Astrocyte (in vitro differentiated cells and primary cell): ENCODE data around the gene ADAMTS16. TPM values are rescaled to one million over a fixed set of nuclear protein-coding genes. Genes with fewer than 3 reads are reported as not detected.

Source experiments
- DNase-seq: peaks from one replicate; pipeline ENCODE4 v3.0.0-alpha.2; 2010; ENCODE audit warnings: low read depth
- FAIRE-seq: peaks from 2 replicates; lab custom pipeline; 2011; peaks lifted over from hg19 to GRCh38; lab: Jason Lieb, UNC
- H2AFZ ChIP-seq: 2 replicates; pipeline ENCODE4 v1.6.0; 2012; ENCODE audit warnings: low read depth, low read length, inconsistent platforms
- H3K27ac ChIP-seq: 2 replicates; pipeline ENCODE4 v1.5.1; 2011; ENCODE audit warnings: low read depth, low read length, inconsistent platforms
- H3K27me3 ChIP-seq: 2 replicates; pipeline ENCODE4 v1.6.0; 2011; ENCODE audit warnings: low read length, inconsistent platforms; ENCODE audit not compliant: insufficient read depth
- H3K36me3 ChIP-seq: 2 replicates; pipeline ENCODE4 v1.5.1; 2011; ENCODE audit warnings: low read length, inconsistent platforms; ENCODE audit not compliant: insufficient read depth
- H3K4me1 ChIP-seq: 2 replicates; pipeline ENCODE4 v1.5.1; 2011; ENCODE audit warnings: low read length, inconsistent platforms; ENCODE audit not compliant: insufficient read depth
- H3K4me2 ChIP-seq: 2 replicates; pipeline ENCODE4 v1.6.0; 2012; ENCODE audit warnings: low read length, inconsistent platforms
- H3K4me3 ChIP-seq: 2 replicates; pipeline ENCODE4 v1.5.1; 2011; ENCODE audit warnings: low read depth, mild to moderate bottlenecking, low read length, inconsistent platforms; ENCODE audit not compliant: insufficient read depth
- H3K79me2 ChIP-seq: 2 replicates; pipeline ENCODE4 v1.6.0; 2012; ENCODE audit warnings: mild to moderate bottlenecking, low read length, inconsistent platforms; ENCODE audit not compliant: insufficient read depth
- H3K9ac ChIP-seq: 2 replicates; pipeline ENCODE4 v1.6.0; 2012; ENCODE audit warnings: mild to moderate bottlenecking, low read length, inconsistent platforms
- H3K9me3 ChIP-seq: 2 replicates; pipeline ENCODE4 v1.5.1; 2012; ENCODE audit warnings: low read depth, mild to moderate bottlenecking, low read length, inconsistent platforms; ENCODE audit not compliant: insufficient read depth
- H4K20me1 ChIP-seq: 2 replicates; pipeline ENCODE4 v1.6.0; 2012; ENCODE audit warnings: low read length, inconsistent platforms; ENCODE audit not compliant: insufficient read depth
- H3K27ac Mint-ChIP-seq: one replicate; pipeline ENCODE4 v1.8.0; 2021; ENCODE audit warnings: mild to moderate bottlenecking, mixed read lengths; ENCODE audit not compliant: unreplicated experiment
- H3K27me3 Mint-ChIP-seq: one replicate; pipeline ENCODE4 v1.8.0; 2021; ENCODE audit warnings: low read depth, mixed read lengths; ENCODE audit not compliant: unreplicated experiment
- H3K36me3 Mint-ChIP-seq: one replicate; pipeline ENCODE4 v1.8.0; 2021; ENCODE audit warnings: low read depth, mixed read lengths; ENCODE audit not compliant: unreplicated experiment
- H3K4me1 Mint-ChIP-seq: one replicate; pipeline ENCODE4 v1.8.0; 2021; ENCODE audit warnings: low read depth, mixed read lengths; ENCODE audit not compliant: unreplicated experiment
- H3K4me3 Mint-ChIP-seq: one replicate; pipeline ENCODE4 v1.8.0; 2021; ENCODE audit warnings: mild to moderate bottlenecking, moderate library complexity, mixed read lengths; ENCODE audit not compliant: unreplicated experiment
- H3K9me3 Mint-ChIP-seq: one replicate; pipeline ENCODE4 v1.8.0; 2021; ENCODE audit warnings: mild to moderate bottlenecking, mixed read lengths; ENCODE audit not compliant: unreplicated experiment
- EZH2 ChIP-seq: IDR thresholded peaks from 2 replicates; pipeline ENCODE4 v1.6.1; 2012; ENCODE audit warnings: mild to moderate bottlenecking, low read length, inconsistent platforms; ENCODE audit not compliant: insufficient read depth
- total RNA-seq: library from RNA; stranded (reverse); gene quantifications from 2 replicates; pipeline ENCODE4 v1.2.1, GENCODE V29; 2021
- TF ChIP-seq, protein P1 (sequence below): IDR thresholded peaks from 2 replicates; pipeline ENCODE4 v1.5.1; 2011; ENCODE audit warnings: low read depth, mild to moderate bottlenecking, inconsistent platforms, low read length, moderate library complexity; ENCODE audit not compliant: insufficient read depth

ADAMTS16 gene
- total RNA-seq, 1 donor from 2014 or later, result 5.7 TPM

DNA sequence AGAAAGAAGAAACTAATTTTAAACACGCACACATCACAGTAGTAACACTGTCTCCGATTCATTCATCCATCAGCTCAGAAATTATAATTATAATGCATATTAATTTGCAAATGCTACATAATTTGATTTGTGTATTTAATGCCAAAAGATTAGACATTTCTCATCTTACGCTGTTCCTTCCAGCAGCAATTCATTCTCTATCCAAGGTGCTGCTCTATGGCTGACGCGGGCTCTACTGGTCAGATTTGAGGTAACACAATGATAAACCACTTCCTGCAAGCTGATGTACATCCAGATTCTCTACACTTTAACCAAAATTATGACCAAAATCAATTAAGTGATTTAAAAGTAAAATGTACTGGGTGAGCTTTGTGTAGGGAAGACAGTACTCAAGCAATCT, 204.5 kb downstream of the ADAMTS16 start:
- no peak overlapping the region for H3K27ac ChIP-seq
- TF ChIP-seq, protein P1, sequence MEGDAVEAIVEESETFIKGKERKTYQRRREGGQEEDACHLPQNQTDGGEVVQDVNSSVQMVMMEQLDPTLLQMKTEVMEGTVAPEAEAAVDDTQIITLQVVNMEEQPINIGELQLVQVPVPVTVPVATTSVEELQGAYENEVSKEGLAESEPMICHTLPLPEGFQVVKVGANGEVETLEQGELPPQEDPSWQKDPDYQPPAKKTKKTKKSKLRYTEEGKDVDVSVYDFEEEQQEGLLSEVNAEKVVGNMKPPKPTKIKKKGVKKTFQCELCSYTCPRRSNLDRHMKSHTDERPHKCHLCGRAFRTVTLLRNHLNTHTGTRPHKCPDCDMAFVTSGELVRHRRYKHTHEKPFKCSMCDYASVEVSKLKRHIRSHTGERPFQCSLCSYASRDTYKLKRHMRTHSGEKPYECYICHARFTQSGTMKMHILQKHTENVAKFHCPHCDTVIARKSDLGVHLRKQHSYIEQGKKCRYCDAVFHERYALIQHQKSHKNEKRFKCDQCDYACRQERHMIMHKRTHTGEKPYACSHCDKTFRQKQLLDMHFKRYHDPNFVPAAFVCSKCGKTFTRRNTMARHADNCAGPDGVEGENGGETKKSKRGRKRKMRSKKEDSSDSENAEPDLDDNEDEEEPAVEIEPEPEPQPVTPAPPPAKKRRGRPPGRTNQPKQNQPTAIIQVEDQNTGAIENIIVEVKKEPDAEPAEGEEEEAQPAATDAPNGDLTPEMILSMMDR, result no peak
- no peak for TF ChIP-seq EZH2
- no peaks in the 10 kb centered on the region for H4K20me1 ChIP-seq
- Mint-ChIP-seq H3K4me1 (peaks cover 32% of the 10 kb centered on the region), H3K9me3 (peaks cover 1% of the 10 kb centered on the region), H3K27me3 (no peaks in the 10 kb centered on the region), H3K4me3 (no peak overlapping the region), H3K36me3 (no peaks in the 10 kb centered on the region), H3K27ac (no peak overlapping the region)
- no peak overlapping the region for H2AFZ ChIP-seq
- no peak overlapping the region for H3K4me3 ChIP-seq
- no peaks in the 10 kb centered on the region for H3K9me3 ChIP-seq
- no peak overlapping the region for H3K9ac ChIP-seq
- FAIRE-seq (no peak), DNase-seq (peak; percentile 33)
- no peak overlapping the region for H3K4me2 ChIP-seq
- H3K4me1 ChIP-seq, result peaks cover 42% of the 10 kb centered on the region
- H3K36me3 ChIP-seq, result no peaks in the 10 kb centered on the region
- no peaks in the 10 kb centered on the region for H3K27me3 ChIP-seq
- no peaks in the 10 kb centered on the region for H3K79me2 ChIP-seq

DNA sequence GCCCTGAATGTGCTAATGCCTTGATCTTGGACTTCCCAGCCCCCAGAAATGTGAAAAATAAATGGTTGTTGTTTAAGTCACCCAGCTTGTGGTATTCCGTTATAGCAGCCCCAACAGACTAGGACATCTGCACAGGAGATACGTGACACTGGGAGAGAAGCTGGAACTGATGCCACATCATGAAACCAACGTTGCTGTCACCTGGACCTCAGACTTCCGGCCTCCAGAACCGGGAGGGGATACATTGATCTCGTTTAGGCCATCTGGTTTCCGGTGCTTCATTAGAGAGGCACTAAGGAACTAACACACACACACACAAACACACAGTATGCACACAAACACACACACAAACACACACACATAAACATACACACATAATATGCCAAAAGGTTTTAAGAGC, 207.3 kb downstream of the ADAMTS16 start:
- H2AFZ ChIP-seq, result no peak overlapping the region
- TF ChIP-seq, protein P1, result no peak
- TF ChIP-seq EZH2, result no peak
- no peak overlapping the region for H3K27ac ChIP-seq
- peaks cover 36% of the 10 kb centered on the region for H3K4me1 ChIP-seq
- Mint-ChIP-seq H3K36me3 (no peaks in the 10 kb centered on the region), H3K4me1 (peaks cover 22% of the 10 kb centered on the region), H3K9me3 (no peaks in the 10 kb centered on the region), H3K27ac (no peak overlapping the region), H3K27me3 (no peaks in the 10 kb centered on the region), H3K4me3 (no peak overlapping the region)
- no peaks in the 10 kb centered on the region for H3K9me3 ChIP-seq
- H3K9ac ChIP-seq, result no peak overlapping the region
- H3K4me3 ChIP-seq, result no peak overlapping the region
- H3K36me3 ChIP-seq, result no peaks in the 10 kb centered on the region
- no peaks in the 10 kb centered on the region for H4K20me1 ChIP-seq
- H3K27me3 ChIP-seq, result no peaks in the 10 kb centered on the region
- DNase-seq (no peak), FAIRE-seq (no peak)
- no peak overlapping the region for H3K4me2 ChIP-seq
- H3K79me2 ChIP-seq, result no peaks in the 10 kb centered on the region

GRCh38 chr5:5348135-5348534, 208.0 kb downstream of the ADAMTS16 start:
- Mint-ChIP-seq H3K27me3 (no peaks in the 10 kb centered on the region), H3K36me3 (no peaks in the 10 kb centered on the region), H3K4me1 (peaks cover 18% of the 10 kb centered on the region), H3K9me3 (no peaks in the 10 kb centered on the region), H3K4me3 (no peak overlapping the region), H3K27ac (no peak overlapping the region)
- no peak overlapping the region for H3K9ac ChIP-seq
- H3K27me3 ChIP-seq, result no peaks in the 10 kb centered on the region
- H3K79me2 ChIP-seq, result no peaks in the 10 kb centered on the region
- DNase-seq (no peak), FAIRE-seq (no peak)
- peaks cover 36% of the 10 kb centered on the region for H3K4me1 ChIP-seq
- H3K36me3 ChIP-seq, result no peaks in the 10 kb centered on the region
- H2AFZ ChIP-seq, result no peak overlapping the region
- TF ChIP-seq EZH2, result no peak
- TF ChIP-seq, protein P1, result no peak
- no peaks in the 10 kb centered on the region for H3K9me3 ChIP-seq
- no peak overlapping the region for H3K27ac ChIP-seq
- no peak overlapping the region for H3K4me3 ChIP-seq
- H4K20me1 ChIP-seq, result no peaks in the 10 kb centered on the region
- H3K4me2 ChIP-seq, result no peak overlapping the region
